Activated CD4-positive, alpha-beta T cell treated with anti-CD3 and anti-CD28 coated beads, Interleukin-2, amount 50 U/mL, for 1 hour (primary cell): ENCODE results near the gene PRUNE2.
"Not testable (repeated sequence)": the region's sequence is repeated elsewhere in the genome, so short reads cannot be mapped to it uniquely, and the experiment has no call there.

Experiments used
- DNase-seq: peaks from one replicate; pipeline ENCODE4 v3.0.0-alpha.2; 2020

PRUNE2 gene, protein sequence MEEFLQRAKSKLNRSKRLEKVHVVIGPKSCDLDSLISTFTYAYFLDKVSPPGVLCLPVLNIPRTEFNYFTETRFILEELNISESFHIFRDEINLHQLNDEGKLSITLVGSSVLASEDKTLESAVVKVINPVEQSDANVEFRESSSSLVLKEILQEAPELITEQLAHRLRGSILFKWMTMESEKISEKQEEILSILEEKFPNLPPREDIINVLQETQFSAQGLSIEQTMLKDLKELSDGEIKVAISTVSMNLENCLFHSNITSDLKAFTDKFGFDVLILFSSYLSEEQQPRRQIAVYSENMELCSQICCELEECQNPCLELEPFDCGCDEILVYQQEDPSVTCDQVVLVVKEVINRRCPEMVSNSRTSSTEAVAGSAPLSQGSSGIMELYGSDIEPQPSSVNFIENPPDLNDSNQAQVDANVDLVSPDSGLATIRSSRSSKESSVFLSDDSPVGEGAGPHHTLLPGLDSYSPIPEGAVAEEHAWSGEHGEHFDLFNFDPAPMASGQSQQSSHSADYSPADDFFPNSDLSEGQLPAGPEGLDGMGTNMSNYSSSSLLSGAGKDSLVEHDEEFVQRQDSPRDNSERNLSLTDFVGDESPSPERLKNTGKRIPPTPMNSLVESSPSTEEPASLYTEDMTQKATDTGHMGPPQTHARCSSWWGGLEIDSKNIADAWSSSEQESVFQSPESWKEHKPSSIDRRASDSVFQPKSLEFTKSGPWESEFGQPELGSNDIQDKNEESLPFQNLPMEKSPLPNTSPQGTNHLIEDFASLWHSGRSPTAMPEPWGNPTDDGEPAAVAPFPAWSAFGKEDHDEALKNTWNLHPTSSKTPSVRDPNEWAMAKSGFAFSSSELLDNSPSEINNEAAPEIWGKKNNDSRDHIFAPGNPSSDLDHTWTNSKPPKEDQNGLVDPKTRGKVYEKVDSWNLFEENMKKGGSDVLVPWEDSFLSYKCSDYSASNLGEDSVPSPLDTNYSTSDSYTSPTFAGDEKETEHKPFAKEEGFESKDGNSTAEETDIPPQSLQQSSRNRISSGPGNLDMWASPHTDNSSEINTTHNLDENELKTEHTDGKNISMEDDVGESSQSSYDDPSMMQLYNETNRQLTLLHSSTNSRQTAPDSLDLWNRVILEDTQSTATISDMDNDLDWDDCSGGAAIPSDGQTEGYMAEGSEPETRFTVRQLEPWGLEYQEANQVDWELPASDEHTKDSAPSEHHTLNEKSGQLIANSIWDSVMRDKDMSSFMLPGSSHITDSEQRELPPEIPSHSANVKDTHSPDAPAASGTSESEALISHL (N-terminal part only)

GRCh38 chr9:76905791-76906646 lies at the start of gene PRUNE2:
Gene PRUNE2, minus strand, starts transcription at chr9:76906114. Its CDS starts 151 bp downstream, at chr9:76905963.
- DNase-seq, result no peak

DNA sequence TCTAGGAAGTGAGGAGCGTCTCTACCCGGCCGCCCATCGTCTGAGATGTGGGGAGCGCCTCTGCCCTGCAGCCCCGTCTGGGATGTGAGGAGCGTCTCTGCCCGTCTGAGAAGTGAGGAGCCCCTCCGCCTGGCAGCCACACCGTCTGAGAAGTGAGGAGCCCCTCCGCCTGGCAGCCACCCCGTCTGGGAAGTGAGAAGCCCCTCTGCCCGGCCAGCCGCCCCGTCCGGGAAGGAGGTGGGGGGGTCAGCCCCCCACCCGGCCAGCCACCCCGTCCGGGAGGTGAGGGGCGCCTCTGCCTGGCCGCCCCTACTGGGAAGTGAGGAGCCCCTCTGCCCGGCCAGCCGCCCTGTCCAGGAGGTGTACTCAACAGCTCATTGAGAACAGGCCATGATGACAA lies 49.5 kb upstream of the PRUNE2 start:
- DNase-seq, result not testable (repeated sequence)

DNA sequence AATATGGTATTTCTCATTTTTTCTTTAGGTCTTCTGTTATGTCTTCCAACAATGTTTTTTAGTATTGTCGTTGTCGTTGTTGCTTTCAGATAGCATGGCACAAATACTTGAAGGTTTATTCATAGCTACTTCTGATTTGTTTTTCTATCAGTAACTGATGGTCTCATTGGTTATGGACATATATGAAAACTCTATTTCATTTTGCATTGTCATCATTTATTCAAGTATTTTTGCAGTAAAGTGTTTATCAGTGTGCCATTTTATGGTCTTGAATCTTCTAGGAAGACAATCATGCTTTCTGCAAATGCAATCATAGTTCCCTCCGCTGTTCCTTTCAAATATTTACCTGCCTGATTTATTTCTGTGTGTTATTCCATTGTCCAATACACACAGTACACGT lies 44.0 kb upstream of the PRUNE2 start:
- no peak for DNase-seq

DNA sequence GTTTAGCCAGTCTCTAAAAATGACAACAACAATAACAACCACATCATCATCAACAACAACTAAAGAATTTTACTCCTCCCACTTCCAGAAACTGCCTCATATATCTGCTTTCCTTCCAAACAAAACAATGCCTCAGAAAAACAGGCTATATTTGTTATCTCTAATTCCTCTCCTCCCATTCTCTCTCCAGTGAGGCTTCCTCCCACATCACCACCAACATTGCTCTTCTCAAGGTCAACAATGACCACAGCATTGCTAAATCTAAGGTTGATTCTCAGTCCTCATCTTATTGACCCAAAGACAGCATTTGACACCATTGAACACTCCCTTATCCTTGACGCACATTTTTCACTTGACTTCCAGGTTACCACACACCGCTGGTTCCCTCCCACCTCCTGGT lies 38.1 kb upstream of the PRUNE2 start:
- no peak for DNase-seq

DNA sequence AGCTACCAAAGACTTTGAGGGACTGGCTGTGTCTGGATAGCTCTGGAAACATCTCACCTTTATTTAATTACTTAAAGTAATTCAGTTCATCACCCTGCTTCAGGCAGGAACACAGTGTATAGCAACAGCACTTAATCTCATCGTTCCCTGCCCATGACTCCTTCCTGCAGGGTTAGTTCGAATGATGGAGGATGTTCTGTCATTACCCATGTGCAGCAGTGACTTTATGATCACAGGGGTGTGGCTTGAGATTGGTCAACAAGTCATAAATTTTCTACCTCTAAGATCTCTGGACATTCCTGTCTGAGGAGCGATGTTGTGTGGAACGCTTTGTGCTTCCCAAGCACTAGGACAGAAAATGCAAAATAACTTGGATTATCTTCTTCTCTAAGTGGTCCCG lies 37.1 kb upstream of the PRUNE2 start:
- DNase-seq, result no peak

DNA sequence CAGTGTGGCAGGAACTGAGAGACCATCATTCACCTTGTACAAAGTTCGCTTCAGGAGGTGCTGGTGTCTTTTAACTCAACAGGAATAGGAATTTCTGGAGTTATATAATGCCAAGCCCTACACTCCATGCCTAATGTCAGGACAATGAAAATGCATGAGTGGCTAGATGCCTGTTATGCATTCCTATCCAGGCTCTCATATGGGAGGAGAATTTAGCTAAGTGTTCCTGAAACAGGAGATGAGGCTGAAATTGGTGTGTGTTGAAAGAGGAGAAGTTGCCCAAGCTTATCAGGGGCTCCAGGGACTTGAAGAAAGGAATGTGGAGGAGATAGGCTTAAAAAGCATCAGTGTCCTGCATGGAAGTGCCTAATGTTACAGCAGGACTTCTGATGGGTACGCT lies 26.8 kb upstream of the PRUNE2 start:
- DNase-seq, result no peak

DNA sequence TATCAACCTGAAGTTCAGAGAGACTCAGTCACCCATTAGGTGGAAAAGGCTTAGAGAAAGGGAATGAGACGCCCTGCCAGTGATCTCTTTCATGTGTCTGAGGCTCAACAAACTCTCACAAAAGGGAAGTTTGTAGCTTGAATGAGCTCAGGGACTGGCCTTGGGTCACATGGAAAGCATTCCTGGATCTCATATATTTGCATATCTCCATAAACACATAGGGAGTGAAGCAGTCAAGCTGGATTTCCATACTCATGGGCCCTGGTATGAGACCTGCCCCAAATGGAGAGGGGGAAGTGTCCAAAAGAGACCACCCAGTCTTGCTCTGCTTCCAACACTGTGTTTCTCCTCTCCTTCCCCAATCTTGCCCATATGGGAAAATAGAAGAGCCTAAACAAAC lies 26.4 kb upstream of the PRUNE2 start:
- DNase-seq, result no peak

DNA sequence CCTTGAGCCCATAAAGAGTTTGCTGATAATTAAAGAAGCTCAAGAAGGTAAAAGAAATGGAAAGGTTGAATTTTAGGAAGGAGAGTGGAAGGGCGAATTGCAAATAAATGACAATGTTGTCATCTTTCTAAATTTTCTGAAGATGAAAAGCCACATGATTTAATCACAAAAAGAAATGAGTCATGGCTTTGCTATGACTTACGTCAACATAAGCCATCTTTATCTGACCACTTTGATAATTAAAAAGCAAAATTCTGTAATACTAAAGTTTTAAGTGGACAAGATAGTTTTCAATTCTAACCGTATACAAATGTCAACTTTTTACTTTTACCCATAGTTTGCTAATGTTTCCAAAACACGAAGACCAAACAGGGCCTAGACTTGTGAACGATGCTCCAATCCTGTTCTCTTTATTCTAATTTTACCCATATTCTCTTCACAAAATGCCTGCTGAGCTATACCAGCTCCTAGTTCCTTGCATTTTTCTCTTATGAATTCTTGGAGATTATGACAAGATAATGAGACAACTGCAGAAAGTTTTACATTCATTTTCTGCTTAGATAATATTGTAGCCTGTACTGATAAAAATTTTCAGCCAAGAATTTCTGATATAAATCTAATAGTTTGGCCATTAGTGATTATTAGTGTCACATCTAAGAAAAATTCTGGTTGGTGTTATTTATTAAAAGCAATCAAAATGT lies 21.8 kb upstream of the PRUNE2 start:
- no peak for DNase-seq

GRCh38 chr9:76926846-76927245 lies 20.9 kb upstream of the PRUNE2 start:
- DNase-seq, result no peak

GRCh38 chr9:76926324-76926741 lies 20.4 kb upstream of the PRUNE2 start:
- DNase-seq, result no peak

GRCh38 chr9:76921165-76921564 lies 15.3 kb upstream of the PRUNE2 start:
- DNase-seq, result no peak

DNA sequence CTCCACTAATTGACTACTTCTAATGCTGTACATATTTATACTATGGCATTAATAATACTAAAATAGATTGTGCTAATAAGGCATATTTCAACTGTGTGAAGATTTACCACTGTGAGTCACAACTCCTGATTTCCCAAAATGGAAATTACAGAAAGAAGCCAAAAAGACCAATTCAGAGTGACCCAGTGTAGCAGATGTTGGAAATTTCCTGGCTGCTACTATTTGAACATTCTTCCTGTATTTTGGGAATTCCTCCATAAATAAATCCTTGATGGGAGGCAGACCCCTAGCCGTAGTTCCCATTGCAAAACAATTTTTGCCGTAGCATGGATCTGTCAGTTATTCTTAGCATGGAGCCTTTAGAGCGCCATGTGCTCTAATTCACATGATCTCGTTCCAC lies 11.4 kb upstream of the PRUNE2 start:
- DNase-seq, result no peak

GRCh38 chr9:76916231-76916630 lies 10.3 kb upstream of the PRUNE2 start:
- no peak for DNase-seq

DNA sequence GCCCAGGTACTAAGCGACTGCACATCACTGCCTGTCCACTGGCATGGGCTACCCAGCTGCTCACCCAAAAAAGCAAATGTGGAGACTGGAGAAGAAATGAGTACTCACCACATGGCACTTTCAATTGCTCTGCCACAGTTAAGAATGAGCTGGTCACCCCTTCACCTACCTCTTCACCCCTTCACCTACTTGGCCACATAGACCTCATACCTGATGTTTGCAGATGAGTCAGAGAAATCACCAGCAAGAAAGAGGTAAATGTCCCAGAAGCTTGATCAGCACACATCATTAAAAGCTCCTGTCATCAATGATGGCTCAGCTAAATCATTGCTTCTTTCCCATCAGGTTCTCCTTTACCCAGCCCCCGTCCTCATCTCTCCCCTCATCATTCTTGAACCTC lies 7.6 kb upstream of the PRUNE2 start:
- DNase-seq, result no peak

GRCh38 chr9:76912636-76913275 lies 6.8 kb upstream of the PRUNE2 start:
- DNase-seq, result no peak

- no peak for DNase-seq
Measured at GRCh38 chr9:76911971-76912370, 6.1 kb upstream of the PRUNE2 start.

- no peak for DNase-seq
Measured at GRCh38 chr9:76910861-76911260, 4.9 kb upstream of the PRUNE2 start.

GRCh38 chr9:76906647-76906975 lies 697 bp upstream of the PRUNE2 start:
- DNase-seq, result no peak

GRCh38 chr9:76904661-76905457 lies 1.1 kb downstream of the PRUNE2 start:
- DNase-seq, result no peak

GRCh38 chr9:76902395-76902794 lies 3.5 kb downstream of the PRUNE2 start:
- no peak for DNase-seq
